GM10248 (cell line): ENCODE results near the gene IMMP2L.

ENCODE experiments used
- CTCF ChIA-PET: fragments of 300-600 bp; sonication (Branson Sonifier 250); formaldehyde crosslinking; extraction: SDS; loops from one replicate; lab custom pipeline; 2021; ENCODE audit warnings: antibody characterized with exemption; lab: Yijun Ruan, JAX
- POLR2A ChIA-PET: fragments of 350-650 bp; sonication (Branson Sonifier 250); formaldehyde crosslinking; extraction: SDS; loops from one replicate; lab custom pipeline; 2020; ENCODE audit warnings: antibody characterized with exemption; lab: Yijun Ruan, JAX
- DNase-seq: peaks from one replicate; pipeline ENCODE4 v3.0.0; 2012; ENCODE audit errors: extremely low spot score
- CTCF ChIP-seq: IDR thresholded peaks from 2 replicates; pipeline ENCODE4 v1.5.1; 2012; ENCODE audit warnings: mild to moderate bottlenecking, low read depth; ENCODE audit errors: extremely low read depth, missing control alignments, control extremely low read depth

The IMMP2L gene

GRCh38 chr7:111003883-111004282, 558.4 kb downstream of the IMMP2L start:
- CTCF ChIA-PET = no interaction called here
- no peak for DNase-seq
- POLR2A ChIA-PET = no interaction called here
- TF ChIP-seq CTCF = no peak

- TF ChIP-seq CTCF = no peak
- CTCF ChIA-PET = no interaction called here
- DNase-seq = no peak
- POLR2A ChIA-PET = no interaction called here
Measured at GRCh38 chr7:110994028-110994967, 568.0 kb downstream of the IMMP2L start.

GRCh38 chr7:110988890-110989501, 573.3 kb downstream of the IMMP2L start:
- ChIA-PET POLR2A (no interaction called here), CTCF (interaction anchor here (1.3 kb wide), 1 partner anchor 7 kb away, joined by 4 read pairs; no protein-coding TSS in a partner anchor)
- no peak for TF ChIP-seq CTCF
- no peak for DNase-seq

GRCh38 chr7:110988348-110988747, 573.9 kb downstream of the IMMP2L start:
- no peak for DNase-seq
- CTCF ChIA-PET = interaction anchor here (1.3 kb wide), 1 partner anchor 8 kb away, joined by 4 read pairs; no protein-coding TSS in a partner anchor
- POLR2A ChIA-PET = no interaction called here
- no peak for TF ChIP-seq CTCF

GRCh38 chr7:110987127-110987693, 575.1 kb downstream of the IMMP2L start:
- ChIA-PET POLR2A (no interaction called here), CTCF (interaction anchor here (1.3 kb wide), 2 partner anchors 9 to 14 kb away, joined by 3 to 4 read pairs; no protein-coding TSS in a partner anchor)
- no peak for DNase-seq
- no peak for TF ChIP-seq CTCF

GRCh38 chr7:110983822-110984456, 578.4 kb downstream of the IMMP2L start:
- CTCF ChIA-PET = no interaction called here
- no peak for DNase-seq
- TF ChIP-seq CTCF = no peak
- POLR2A ChIA-PET = no interaction called here
